ENCODE results near the gene GPANK1. TPM values are rescaled to one million over a fixed set of nuclear protein-coding genes. Genes with fewer than 3 reads are reported as not detected.

The GPANK1 gene
- total RNA-seq, 1 experiment from 2014 or later: 29.1 TPM

DNA sequence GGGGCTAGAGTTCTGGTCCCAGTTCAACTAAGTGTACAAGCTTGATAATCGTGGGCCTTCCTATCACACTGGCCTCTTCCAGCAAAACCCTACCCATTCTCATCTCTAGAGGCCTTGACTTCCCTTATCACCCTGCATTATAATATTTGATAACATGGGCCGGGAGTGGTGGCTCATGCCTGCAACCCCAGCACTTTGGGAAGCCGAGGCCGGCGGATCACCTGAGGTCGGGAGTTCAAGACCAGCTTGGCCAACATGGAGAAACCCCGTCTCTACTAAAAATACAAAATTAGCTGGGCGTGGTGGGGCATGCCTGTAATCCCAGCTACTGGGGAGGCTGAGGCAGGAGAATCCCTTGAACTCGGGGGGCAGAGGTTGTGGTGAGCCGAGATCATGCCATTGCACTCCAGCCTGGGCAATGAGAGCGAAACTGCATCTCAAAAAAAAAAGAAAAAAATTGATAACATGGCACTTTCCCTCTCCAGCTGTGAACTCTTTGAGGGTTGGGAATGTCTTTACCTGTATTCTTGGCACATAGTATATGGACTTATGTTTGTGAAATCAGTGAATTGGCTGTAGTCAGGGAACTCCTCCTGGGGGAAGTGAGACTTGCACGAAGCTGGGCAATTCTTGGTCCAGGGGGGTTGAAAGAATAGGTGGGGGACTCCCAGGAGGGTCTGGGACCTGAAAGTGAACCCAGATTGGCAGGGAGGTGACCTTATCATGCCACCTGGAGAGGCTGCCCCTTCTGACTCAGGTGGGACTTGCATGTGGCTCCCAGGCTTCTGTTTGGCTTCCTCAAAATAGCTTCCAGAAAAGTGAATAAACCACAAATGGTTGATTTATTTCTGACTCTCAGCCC, 3.3 kb downstream of the GPANK1 start:
- no peaks in the 10 kb centered on the region for H3K9me3 Mint-ChIP-seq
- H3K27me3 Mint-ChIP-seq (ENCODE audit: low read depth): no peaks in the 10 kb centered on the region
- peaks cover 40% of the 10 kb centered on the region for H3K4me1 Mint-ChIP-seq
- ChIA-PET CTCF (interaction anchor here (0.6 to 2.2 kb wide), 17 partner anchors 9 to 291 kb away, joined by 3 to 14 read pairs (median 6); partner anchors contain the start of genes ATP6V1G2, BAG6, CLIC1 and DDAH2), POLR2A (interaction anchor here (0.7 to 1.4 kb wide), 8 partner anchors 9 to 166 kb away, joined by 3 to 11 read pairs (median 4); partner anchors contain the start of genes ABHD16A, BAG6, DDAH2 and DDX39B)
- no peak for DNase-seq (ENCODE audit: low spot score)
- H3K27ac Mint-ChIP-seq: peak overlapping the region; percentile 91
- peak overlapping the region; percentile 89 for H3K4me3 Mint-ChIP-seq
- TF ChIP-seq, protein P1, sequence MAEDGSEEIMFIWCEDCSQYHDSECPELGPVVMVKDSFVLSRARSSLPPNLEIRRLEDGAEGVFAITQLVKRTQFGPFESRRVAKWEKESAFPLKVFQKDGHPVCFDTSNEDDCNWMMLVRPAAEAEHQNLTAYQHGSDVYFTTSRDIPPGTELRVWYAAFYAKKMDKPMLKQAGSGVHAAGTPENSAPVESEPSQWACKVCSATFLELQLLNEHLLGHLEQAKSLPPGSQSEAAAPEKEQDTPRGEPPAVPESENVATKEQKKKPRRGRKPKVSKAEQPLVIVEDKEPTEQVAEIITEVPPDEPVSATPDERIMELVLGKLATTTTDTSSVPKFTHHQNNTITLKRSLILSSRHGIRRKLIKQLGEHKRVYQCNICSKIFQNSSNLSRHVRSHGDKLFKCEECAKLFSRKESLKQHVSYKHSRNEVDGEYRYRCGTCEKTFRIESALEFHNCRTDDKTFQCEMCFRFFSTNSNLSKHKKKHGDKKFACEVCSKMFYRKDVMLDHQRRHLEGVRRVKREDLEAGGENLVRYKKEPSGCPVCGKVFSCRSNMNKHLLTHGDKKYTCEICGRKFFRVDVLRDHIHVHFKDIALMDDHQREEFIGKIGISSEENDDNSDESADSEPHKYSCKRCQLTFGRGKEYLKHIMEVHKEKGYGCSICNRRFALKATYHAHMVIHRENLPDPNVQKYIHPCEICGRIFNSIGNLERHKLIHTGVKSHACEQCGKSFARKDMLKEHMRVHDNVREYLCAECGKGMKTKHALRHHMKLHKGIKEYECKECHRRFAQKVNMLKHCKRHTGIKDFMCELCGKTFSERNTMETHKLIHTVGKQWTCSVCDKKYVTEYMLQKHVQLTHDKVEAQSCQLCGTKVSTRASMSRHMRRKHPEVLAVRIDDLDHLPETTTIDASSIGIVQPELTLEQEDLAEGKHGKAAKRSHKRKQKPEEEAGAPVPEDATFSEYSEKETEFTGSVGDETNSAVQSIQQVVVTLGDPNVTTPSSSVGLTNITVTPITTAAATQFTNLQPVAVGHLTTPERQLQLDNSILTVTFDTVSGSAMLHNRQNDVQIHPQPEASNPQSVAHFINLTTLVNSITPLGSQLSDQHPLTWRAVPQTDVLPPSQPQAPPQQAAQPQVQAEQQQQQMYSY (CRISPR knock-in tag; IDR thresholded peaks at IDR 0.05): no peak
- TF ChIP-seq ELF4 (CRISPR knock-in tag; IDR thresholded peaks at IDR 0.05; ENCODE audit: low read depth) (no peak), ATF3 (CRISPR knock-in tag; conservative IDR thresholded peaks at IDR 0.05) (no peak), GRHL2 (CRISPR knock-in tag; IDR thresholded peaks at IDR 0.05; ENCODE audit: insufficient replicate concordance, severe bottlenecking) (no peak), IRF1 (CRISPR knock-in tag; IDR thresholded peaks at IDR 0.05) (no peak), TCF7 (CRISPR knock-in tag; IDR thresholded peaks at IDR 0.05; ENCODE audit: low read depth) (no peak), ETV6 (CRISPR knock-in tag; IDR thresholded peaks at IDR 0.05) (no peak)
- TF ChIP-seq, protein P2, sequence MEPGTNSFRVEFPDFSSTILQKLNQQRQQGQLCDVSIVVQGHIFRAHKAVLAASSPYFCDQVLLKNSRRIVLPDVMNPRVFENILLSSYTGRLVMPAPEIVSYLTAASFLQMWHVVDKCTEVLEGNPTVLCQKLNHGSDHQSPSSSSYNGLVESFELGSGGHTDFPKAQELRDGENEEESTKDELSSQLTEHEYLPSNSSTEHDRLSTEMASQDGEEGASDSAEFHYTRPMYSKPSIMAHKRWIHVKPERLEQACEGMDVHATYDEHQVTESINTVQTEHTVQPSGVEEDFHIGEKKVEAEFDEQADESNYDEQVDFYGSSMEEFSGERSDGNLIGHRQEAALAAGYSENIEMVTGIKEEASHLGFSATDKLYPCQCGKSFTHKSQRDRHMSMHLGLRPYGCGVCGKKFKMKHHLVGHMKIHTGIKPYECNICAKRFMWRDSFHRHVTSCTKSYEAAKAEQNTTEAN (CRISPR knock-in tag; IDR thresholded peaks at IDR 0.05): no peak
- ATAC-seq: no peak
- peaks cover 27% of the 10 kb centered on the region for H3K36me3 Mint-ChIP-seq

- H3K27me3 Mint-ChIP-seq (ENCODE audit: low read depth): no peaks in the 10 kb centered on the region
- POLR2A ChIA-PET: interaction anchor here (0.7 to 1.4 kb wide), 9 partner anchors 8 to 167 kb away, joined by 3 to 11 read pairs (median 4); partner anchors contain the start of genes ABHD16A, BAG6, DDAH2 and DDX39B
- ATAC-seq: peak; percentile 83
- peaks cover 38% of the 10 kb centered on the region for H3K4me1 Mint-ChIP-seq
- H3K9me3 Mint-ChIP-seq: no peaks in the 10 kb centered on the region
- peak within 1 kb of the TSS; percentile 91 for H3K27ac Mint-ChIP-seq
- peak within 1 kb of the TSS; percentile 89 for H3K4me3 Mint-ChIP-seq
- CTCF ChIA-PET: interaction anchor here (0.8 to 2.2 kb wide), 17 partner anchors 9 to 292 kb away, joined by 3 to 14 read pairs (median 6); partner anchors contain the start of genes ATP6V1G2, BAG6, CLIC1 and DDAH2
- peaks cover 29% of the 10 kb centered on the region for H3K36me3 Mint-ChIP-seq
- peak; percentile 89 for DNase-seq (ENCODE audit: low spot score)
- TF ChIP-seq SP1 (CRISPR knock-in tag; conservative IDR thresholded peaks at IDR 0.05) (peak; percentile 75), TEAD1 (CRISPR knock-in tag; IDR thresholded peaks at IDR 0.05) (peak; percentile 53; the same call in 1 of the 2 replicates), USF1 (CRISPR knock-in tag; IDR thresholded peaks at IDR 0.05) (no peak), GTF2I (CRISPR knock-in tag; conservative IDR thresholded peaks at IDR 0.05) (no peak), NFATC4 (CRISPR knock-in tag; IDR thresholded peaks at IDR 0.05) (peak; percentile 81)
- TF ChIP-seq, protein P3, sequence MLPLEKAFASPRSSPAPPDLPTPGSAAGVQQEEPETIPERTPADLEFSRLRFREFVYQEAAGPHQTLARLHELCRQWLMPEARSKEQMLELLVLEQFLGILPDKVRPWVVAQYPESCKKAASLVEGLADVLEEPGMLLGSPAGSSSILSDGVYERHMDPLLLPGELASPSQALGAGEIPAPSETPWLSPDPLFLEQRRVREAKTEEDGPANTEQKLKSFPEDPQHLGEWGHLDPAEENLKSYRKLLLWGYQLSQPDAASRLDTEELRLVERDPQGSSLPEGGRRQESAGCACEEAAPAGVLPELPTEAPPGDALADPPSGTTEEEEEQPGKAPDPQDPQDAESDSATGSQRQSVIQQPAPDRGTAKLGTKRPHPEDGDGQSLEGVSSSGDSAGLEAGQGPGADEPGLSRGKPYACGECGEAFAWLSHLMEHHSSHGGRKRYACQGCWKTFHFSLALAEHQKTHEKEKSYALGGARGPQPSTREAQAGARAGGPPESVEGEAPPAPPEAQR (CRISPR knock-in tag; IDR thresholded peaks at IDR 0.05): no peak
- TF ChIP-seq, protein P4, sequence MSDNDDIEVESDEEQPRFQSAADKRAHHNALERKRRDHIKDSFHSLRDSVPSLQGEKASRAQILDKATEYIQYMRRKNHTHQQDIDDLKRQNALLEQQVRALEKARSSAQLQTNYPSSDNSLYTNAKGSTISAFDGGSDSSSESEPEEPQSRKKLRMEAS (CRISPR knock-in tag; IDR thresholded peaks at IDR 0.05): peak; percentile 63; the same call in 1 of the 2 replicates
- TF ChIP-seq, protein P5, sequence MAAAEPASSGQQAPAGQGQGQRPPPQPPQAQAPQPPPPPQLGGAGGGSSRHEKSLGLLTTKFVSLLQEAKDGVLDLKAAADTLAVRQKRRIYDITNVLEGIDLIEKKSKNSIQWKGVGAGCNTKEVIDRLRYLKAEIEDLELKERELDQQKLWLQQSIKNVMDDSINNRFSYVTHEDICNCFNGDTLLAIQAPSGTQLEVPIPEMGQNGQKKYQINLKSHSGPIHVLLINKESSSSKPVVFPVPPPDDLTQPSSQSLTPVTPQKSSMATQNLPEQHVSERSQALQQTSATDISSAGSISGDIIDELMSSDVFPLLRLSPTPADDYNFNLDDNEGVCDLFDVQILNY (CRISPR knock-in tag; IDR thresholded peaks at IDR 0.05): peak; percentile 85
Observed at GRCh38 chr6:31660381-31661261, 4.2 kb downstream of the GPANK1 start, which contains the start of gene C6orf47. TSS of gene C6orf47 (minus strand) at chr6:31660778. CDS start at chr6:31659947, 831 bp downstream.

All from WTC11 (cell line).